GM23338 (cell line): Measurements from ENCODE around the gene PPP6R3. TPM values are rescaled to one million over a fixed set of nuclear protein-coding genes. Genes with fewer than 3 reads are reported as not detected.
A peak's percentile ranks its signal among the peaks of the same experiment; 100 is the strongest.

Source experiments
- ATAC-seq: fragments of 200-7000 bp; cut with Tn5 transposase; 3 replicates; pipeline ENCODE4 v1.9.1; 2020
- DNase-seq: peaks from one replicate; pipeline ENCODE4 v3.0.0-alpha.2; 2015; ENCODE audit warnings: low spot score
- H2AFZ ChIP-seq: fragments of 200-600 bp; sonication (generic); 2 replicates; pipeline ENCODE4 v1.8.0; 2016; ENCODE audit warnings: antibody characterized with exemption, mild to moderate bottlenecking, moderate library complexity
- H3F3A ChIP-seq: fragments of 200-600 bp; sonication (generic); replicated peaks from 2 replicates; pipeline ENCODE4 v1.8.0; 2017; ENCODE audit warnings: antibody characterized with exemption, mixed run types, low read depth
- H3K27ac ChIP-seq: fragments of 200-600 bp; sonication (generic); 2 replicates; pipeline ENCODE4 v1.6.1; 2016; ENCODE audit warnings: low read depth
- H3K27me3 ChIP-seq: fragments of 200-600 bp; sonication (generic); 2 replicates; pipeline ENCODE4 v1.8.0; 2016; ENCODE audit warnings: mild to moderate bottlenecking, mixed run types, moderate library complexity; ENCODE audit not compliant: insufficient read depth
- H3K36me3 ChIP-seq: fragments of 200-600 bp; sonication (generic); 2 replicates; pipeline ENCODE4 v1.8.0; 2016; ENCODE audit warnings: mild to moderate bottlenecking; ENCODE audit not compliant: insufficient read depth
- H3K4me1 ChIP-seq: fragments of 200-600 bp; sonication (generic); 2 replicates; pipeline ENCODE4 v1.8.0; 2016; ENCODE audit warnings: mild to moderate bottlenecking, moderate library complexity; ENCODE audit not compliant: insufficient read depth
- H3K4me2 ChIP-seq: fragments of 200-600 bp; sonication (generic); 2 replicates; pipeline ENCODE4 v1.7.1; 2017; ENCODE audit warnings: mixed run types
- H3K4me3 ChIP-seq: fragments of 200-600 bp; sonication (generic); 2 replicates; pipeline ENCODE4 v1.6.1; 2016; ENCODE audit warnings: mixed run types
- H3K79me2 ChIP-seq: fragments of 200-600 bp; sonication (generic); replicated peaks from 2 replicates; pipeline ENCODE4 v1.8.0; 2017; ENCODE audit warnings: mild to moderate bottlenecking; ENCODE audit not compliant: insufficient read depth
- H3K9me2 ChIP-seq: fragments of 200-600 bp; sonication (generic); 2 replicates; pipeline ENCODE4 v1.8.0; 2017; ENCODE audit not compliant: insufficient read depth
- H4K20me1 ChIP-seq: fragments of 200-600 bp; sonication (generic); replicated peaks from 2 replicates; pipeline ENCODE4 v1.8.0; 2017; ENCODE audit warnings: mild to moderate bottlenecking; ENCODE audit not compliant: insufficient read depth
- H3K27ac Mint-ChIP-seq: 2 replicates; pipeline ENCODE4 v1.8.0; 2020; ENCODE audit warnings: inconsistent platforms, mild to moderate bottlenecking, moderate library complexity, mixed read lengths
- H3K27me3 Mint-ChIP-seq: 3 replicates; pipeline ENCODE4 v1.8.0; 2022; ENCODE audit warnings: low read depth, mild to moderate bottlenecking, moderate library complexity, mixed read lengths, inconsistent platforms; ENCODE audit not compliant: insufficient read depth, poor library complexity
- H3K36me3 Mint-ChIP-seq: 3 replicates; pipeline ENCODE4 v1.8.0; 2021; ENCODE audit warnings: low read depth, mild to moderate bottlenecking, inconsistent platforms, moderate library complexity, mixed read lengths
- H3K4me1 Mint-ChIP-seq: 3 replicates; pipeline ENCODE4 v1.8.0; 2020; ENCODE audit warnings: mild to moderate bottlenecking, inconsistent platforms, mixed read lengths
- H3K4me3 Mint-ChIP-seq: 3 replicates; pipeline ENCODE4 v1.8.0; 2021; ENCODE audit warnings: moderate library complexity, mild to moderate bottlenecking, inconsistent platforms, mixed read lengths
- H3K9me3 Mint-ChIP-seq: 3 replicates; pipeline ENCODE4 v1.8.0; 2020; ENCODE audit warnings: moderate library complexity, mild to moderate bottlenecking, inconsistent platforms, mixed read lengths
- CREB1 ChIP-seq: fragments of 250-450 bp; sonication (Bioruptor Pico); IDR thresholded peaks from 2 replicates; pipeline ENCODE4 v1.5.0; 2020; ENCODE audit warnings: low read depth, mild to moderate bottlenecking, moderate library complexity
- EZH2phosphoT487 ChIP-seq: fragments of 200-600 bp; sonication (generic); IDR thresholded peaks from one replicate; pipeline ENCODE4 v1.8.1; 2018; ENCODE audit warnings: antibody characterized with exemption; ENCODE audit not compliant: unreplicated experiment
- JUNB ChIP-seq: IDR thresholded peaks from one replicate; pipeline ENCODE4 v1.6.1; 2016; ENCODE audit warnings: antibody characterized with exemption; ENCODE audit not compliant: unreplicated experiment
- NANOG ChIP-seq: IDR thresholded peaks from 2 replicates; pipeline ENCODE4 v1.6.1; 2016; ENCODE audit warnings: antibody characterized with exemption, borderline replicate concordance
- POLR2AphosphoS5 ChIP-seq: IDR thresholded peaks from 2 replicates; pipeline ENCODE4 v1.6.1; 2016; ENCODE audit warnings: antibody characterized with exemption, low read depth
- STAT1 ChIP-seq: IDR thresholded peaks from one replicate; pipeline ENCODE4 v1.6.1; 2016; ENCODE audit warnings: antibody characterized with exemption; ENCODE audit not compliant: unreplicated experiment
- ZNF114 ChIP-seq: fragments of 250-450 bp; sonication (Bioruptor Pico); IDR thresholded peaks from 2 replicates; pipeline ENCODE4 v1.5.0; 2020; ENCODE audit warnings: mild to moderate bottlenecking, moderate library complexity
- ZNF331 ChIP-seq: fragments of 250-450 bp; sonication (Bioruptor Pico); IDR thresholded peaks from 2 replicates; pipeline ENCODE4 v1.5.0; 2020; ENCODE audit warnings: low read depth, mild to moderate bottlenecking, moderate library complexity
- polyA plus RNA-seq: library from polyadenylated mRNA; unstranded; fragments of >200 nt; fragmentation: Nextera tagmentation; extraction: Ambion mirVana; gene quantifications from 2 replicates; pipeline ENCODE4 v1.2.1, GENCODE V29; 2016
- total RNA-seq: library from RNA; depleted of rRNA; stranded (reverse); fragments of >200 nt; shearing (Covaris generic); gene quantifications from 2 replicates; pipeline ENCODE4 v1.2.3, GENCODE V29; 2014
- TF ChIP-seq, protein P1 (sequence below): fragments of 250-450 bp; sonication (Bioruptor Pico); IDR thresholded peaks from 2 replicates; pipeline ENCODE4 v1.5.0; 2020; ENCODE audit warnings: mild to moderate bottlenecking, moderate library complexity
- TF ChIP-seq, protein P2 (sequence below): IDR thresholded peaks from 2 replicates; pipeline ENCODE4 v1.6.1; 2016; ENCODE audit warnings: antibody characterized with exemption
- TF ChIP-seq, protein P3 (sequence below): IDR thresholded peaks from one replicate; pipeline ENCODE4 v1.6.1; 2018; ENCODE audit warnings: antibody characterized with exemption; ENCODE audit not compliant: unreplicated experiment
- TF ChIP-seq, protein P4 (sequence below), 2 experiments: fragments of 200-600 bp in 1 of 2; sonication (generic) in 1 of 2; conservative IDR thresholded peaks; 2 replicates each; pipeline versions ENCODE4 v1.5.1 to v1.6.1; 2016 to 2017; ENCODE audit warnings: antibody characterized with exemption in 2 of 2, low read depth in 2 of 2, mild to moderate bottlenecking in 2 of 2, moderate library complexity in 1 of 2

PPP6R3 gene
- total and polyA plus RNA-seq, 2 experiments from 2014 or later: 170 to 268 TPM

DNA sequence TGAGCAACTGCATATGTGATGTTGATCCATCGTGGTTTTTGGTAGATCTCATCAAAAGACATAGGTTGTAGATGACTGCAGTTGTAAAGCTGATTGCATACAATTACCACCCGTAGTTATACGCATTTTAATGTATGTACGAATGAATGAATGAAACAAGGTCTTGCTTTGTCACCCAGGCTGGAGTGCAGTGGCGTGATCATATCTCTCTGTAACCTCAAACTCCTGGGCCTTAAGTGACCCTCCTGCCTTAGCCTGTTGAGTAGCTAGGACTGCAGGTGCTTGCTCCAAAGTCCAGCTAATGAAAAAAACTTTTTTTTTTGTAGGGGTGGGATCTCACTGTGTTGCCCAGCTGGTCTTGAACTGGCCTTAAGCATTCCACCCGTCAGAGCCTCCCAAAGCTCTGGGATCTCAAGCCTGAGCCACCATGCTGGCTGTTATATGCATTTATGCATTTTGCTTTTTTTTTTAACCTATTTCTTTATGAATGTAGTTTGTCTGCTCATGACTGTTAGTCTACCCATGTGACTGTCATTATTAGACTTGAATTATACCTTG lies 53.5 kb downstream of the PPP6R3 start (continued):
- TF ChIP-seq, protein P1, sequence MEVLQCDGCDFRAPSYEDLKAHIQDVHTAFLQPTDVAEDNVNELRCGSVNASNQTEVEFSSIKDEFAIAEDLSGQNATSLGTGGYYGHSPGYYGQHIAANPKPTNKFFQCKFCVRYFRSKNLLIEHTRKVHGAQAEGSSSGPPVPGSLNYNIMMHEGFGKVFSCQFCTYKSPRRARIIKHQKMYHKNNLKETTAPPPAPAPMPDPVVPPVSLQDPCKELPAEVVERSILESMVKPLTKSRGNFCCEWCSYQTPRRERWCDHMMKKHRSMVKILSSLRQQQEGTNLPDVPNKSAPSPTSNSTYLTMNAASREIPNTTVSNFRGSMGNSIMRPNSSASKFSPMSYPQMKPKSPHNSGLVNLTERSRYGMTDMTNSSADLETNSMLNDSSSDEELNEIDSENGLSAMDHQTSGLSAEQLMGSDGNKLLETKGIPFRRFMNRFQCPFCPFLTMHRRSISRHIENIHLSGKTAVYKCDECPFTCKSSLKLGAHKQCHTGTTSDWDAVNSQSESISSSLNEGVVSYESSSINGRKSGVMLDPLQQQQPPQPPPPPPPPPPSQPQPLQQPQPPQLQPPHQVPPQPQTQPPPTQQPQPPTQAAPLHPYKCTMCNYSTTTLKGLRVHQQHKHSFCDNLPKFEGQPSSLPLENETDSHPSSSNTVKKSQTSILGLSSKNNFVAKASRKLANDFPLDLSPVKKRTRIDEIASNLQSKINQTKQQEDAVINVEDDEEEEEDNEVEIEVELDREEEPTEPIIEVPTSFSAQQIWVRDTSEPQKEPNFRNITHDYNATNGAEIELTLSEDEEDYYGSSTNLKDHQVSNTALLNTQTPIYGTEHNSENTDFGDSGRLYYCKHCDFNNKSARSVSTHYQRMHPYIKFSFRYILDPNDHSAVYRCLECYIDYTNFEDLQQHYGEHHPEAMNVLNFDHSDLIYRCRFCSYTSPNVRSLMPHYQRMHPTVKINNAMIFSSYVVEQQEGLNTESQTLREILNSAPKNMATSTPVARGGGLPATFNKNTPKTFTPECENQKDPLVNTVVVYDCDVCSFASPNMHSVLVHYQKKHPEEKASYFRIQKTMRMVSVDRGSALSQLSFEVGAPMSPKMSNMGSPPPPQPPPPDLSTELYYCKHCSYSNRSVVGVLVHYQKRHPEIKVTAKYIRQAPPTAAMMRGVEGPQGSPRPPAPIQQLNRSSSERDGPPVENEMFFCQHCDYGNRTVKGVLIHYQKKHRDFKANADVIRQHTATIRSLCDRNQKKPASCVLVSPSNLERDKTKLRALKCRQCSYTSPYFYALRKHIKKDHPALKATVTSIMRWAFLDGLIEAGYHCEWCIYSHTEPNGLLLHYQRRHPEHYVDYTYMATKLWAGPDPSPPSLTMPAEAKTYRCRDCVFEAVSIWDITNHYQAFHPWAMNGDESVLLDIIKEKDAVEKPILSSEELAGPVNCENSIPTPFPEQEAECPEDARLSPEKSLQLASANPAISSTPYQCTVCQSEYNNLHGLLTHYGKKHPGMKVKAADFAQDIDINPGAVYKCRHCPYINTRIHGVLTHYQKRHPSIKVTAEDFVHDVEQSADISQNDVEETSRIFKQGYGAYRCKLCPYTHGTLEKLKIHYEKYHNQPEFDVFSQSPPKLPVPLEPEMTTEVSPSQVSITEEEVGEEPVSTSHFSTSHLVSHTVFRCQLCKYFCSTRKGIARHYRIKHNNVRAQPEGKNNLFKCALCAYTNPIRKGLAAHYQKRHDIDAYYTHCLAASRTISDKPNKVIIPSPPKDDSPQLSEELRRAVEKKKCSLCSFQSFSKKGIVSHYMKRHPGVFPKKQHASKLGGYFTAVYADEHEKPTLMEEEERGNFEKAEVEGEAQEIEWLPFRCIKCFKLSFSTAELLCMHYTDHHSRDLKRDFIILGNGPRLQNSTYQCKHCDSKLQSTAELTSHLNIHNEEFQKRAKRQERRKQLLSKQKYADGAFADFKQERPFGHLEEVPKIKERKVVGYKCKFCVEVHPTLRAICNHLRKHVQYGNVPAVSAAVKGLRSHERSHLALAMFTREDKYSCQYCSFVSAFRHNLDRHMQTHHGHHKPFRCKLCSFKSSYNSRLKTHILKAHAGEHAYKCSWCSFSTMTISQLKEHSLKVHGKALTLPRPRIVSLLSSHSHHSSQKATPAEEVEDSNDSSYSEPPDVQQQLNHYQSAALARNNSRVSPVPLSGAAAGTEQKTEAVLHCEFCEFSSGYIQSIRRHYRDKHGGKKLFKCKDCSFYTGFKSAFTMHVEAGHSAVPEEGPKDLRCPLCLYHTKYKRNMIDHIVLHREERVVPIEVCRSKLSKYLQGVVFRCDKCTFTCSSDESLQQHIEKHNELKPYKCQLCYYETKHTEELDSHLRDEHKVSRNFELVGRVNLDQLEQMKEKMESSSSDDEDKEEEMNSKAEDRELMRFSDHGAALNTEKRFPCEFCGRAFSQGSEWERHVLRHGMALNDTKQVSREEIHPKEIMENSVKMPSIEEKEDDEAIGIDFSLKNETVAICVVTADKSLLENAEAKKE: no peak

DNA sequence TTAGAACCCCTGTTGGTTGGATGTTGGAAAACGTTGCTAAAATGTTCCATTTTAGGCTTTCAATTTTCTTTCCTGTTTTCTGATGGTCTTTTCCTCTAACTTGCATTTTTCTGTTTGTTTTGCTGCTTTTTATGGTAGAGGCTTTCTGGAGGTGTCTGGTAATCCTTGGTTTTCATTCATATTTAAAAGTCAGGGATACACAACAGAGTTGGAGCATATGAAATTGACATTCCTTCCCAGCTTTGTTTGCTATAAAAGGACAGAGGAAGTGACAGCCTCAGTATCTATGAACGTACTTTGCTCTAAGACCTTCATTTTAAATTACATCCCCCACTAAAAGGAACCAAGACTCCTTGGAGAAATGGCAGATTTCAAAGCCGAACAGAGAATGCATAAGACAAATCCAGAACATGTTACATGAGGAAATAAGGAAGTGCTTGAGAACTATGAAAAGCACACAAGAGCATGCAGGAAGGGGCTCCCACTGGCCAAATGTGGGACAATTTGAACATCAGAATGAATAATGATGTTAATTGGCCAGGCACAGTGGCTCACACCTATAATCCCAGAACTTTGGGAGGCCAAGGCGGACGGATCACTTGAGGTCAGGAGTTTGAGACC lies 56.7 kb downstream of the PPP6R3 start:
- no peaks in the 10 kb centered on the region for H3K9me3 Mint-ChIP-seq
- no peak overlapping the region for H2AFZ ChIP-seq
- ATAC-seq: no peak
- H3K9me2 ChIP-seq: no peaks in the 10 kb centered on the region
- 0 out of 2 replicates have a peak overlapping the region, but pooled peaks have one; percentile 4 for H3K27ac Mint-ChIP-seq
- H4K20me1 ChIP-seq: peaks cover 70% of the 10 kb centered on the region
- peaks cover 98% of the 10 kb centered on the region for H3K79me2 ChIP-seq
- H3K4me1 ChIP-seq: peaks cover 10% of the 10 kb centered on the region
- H3K36me3 Mint-ChIP-seq: peaks cover 62% of the 10 kb centered on the region
- DNase-seq: no peak
- H3K4me3 ChIP-seq: no peak overlapping the region
- 0 out of 2 replicates have a peak overlapping the region, but pooled peaks have one; percentile 40 for H3K27ac ChIP-seq
- no peaks in the 10 kb centered on the region for H3F3A ChIP-seq
- peaks cover 17% of the 10 kb centered on the region for H3K4me1 Mint-ChIP-seq
- H3K36me3 ChIP-seq: peaks cover 6% of the 10 kb centered on the region
- H3K4me3 Mint-ChIP-seq: no peak overlapping the region
- H3K27me3 Mint-ChIP-seq: peaks cover 2% of the 10 kb centered on the region
- no peak overlapping the region for H3K4me2 ChIP-seq
- no peaks in the 10 kb centered on the region for H3K27me3 ChIP-seq
- TF ChIP-seq ZNF114 (CRISPR knock-in tag): no peak
- TF ChIP-seq NANOG: no peak
- TF ChIP-seq, protein P2, sequence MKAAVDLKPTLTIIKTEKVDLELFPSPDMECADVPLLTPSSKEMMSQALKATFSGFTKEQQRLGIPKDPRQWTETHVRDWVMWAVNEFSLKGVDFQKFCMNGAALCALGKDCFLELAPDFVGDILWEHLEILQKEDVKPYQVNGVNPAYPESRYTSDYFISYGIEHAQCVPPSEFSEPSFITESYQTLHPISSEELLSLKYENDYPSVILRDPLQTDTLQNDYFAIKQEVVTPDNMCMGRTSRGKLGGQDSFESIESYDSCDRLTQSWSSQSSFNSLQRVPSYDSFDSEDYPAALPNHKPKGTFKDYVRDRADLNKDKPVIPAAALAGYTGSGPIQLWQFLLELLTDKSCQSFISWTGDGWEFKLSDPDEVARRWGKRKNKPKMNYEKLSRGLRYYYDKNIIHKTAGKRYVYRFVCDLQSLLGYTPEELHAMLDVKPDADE: no peak
- TF ChIP-seq STAT1: no peak
- no peak for TF ChIP-seq JUNB
- no peak for TF ChIP-seq CREB1 (CRISPR knock-in tag)
- TF ChIP-seq ZNF331: no peak
- TF ChIP-seq EZH2phosphoT487: no peak
- TF ChIP-seq, protein P3, sequence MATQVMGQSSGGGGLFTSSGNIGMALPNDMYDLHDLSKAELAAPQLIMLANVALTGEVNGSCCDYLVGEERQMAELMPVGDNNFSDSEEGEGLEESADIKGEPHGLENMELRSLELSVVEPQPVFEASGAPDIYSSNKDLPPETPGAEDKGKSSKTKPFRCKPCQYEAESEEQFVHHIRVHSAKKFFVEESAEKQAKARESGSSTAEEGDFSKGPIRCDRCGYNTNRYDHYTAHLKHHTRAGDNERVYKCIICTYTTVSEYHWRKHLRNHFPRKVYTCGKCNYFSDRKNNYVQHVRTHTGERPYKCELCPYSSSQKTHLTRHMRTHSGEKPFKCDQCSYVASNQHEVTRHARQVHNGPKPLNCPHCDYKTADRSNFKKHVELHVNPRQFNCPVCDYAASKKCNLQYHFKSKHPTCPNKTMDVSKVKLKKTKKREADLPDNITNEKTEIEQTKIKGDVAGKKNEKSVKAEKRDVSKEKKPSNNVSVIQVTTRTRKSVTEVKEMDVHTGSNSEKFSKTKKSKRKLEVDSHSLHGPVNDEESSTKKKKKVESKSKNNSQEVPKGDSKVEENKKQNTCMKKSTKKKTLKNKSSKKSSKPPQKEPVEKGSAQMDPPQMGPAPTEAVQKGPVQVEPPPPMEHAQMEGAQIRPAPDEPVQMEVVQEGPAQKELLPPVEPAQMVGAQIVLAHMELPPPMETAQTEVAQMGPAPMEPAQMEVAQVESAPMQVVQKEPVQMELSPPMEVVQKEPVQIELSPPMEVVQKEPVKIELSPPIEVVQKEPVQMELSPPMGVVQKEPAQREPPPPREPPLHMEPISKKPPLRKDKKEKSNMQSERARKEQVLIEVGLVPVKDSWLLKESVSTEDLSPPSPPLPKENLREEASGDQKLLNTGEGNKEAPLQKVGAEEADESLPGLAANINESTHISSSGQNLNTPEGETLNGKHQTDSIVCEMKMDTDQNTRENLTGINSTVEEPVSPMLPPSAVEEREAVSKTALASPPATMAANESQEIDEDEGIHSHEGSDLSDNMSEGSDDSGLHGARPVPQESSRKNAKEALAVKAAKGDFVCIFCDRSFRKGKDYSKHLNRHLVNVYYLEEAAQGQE: no peak
- TF ChIP-seq POLR2AphosphoS5: no peak
- TF ChIP-seq, protein P4, sequence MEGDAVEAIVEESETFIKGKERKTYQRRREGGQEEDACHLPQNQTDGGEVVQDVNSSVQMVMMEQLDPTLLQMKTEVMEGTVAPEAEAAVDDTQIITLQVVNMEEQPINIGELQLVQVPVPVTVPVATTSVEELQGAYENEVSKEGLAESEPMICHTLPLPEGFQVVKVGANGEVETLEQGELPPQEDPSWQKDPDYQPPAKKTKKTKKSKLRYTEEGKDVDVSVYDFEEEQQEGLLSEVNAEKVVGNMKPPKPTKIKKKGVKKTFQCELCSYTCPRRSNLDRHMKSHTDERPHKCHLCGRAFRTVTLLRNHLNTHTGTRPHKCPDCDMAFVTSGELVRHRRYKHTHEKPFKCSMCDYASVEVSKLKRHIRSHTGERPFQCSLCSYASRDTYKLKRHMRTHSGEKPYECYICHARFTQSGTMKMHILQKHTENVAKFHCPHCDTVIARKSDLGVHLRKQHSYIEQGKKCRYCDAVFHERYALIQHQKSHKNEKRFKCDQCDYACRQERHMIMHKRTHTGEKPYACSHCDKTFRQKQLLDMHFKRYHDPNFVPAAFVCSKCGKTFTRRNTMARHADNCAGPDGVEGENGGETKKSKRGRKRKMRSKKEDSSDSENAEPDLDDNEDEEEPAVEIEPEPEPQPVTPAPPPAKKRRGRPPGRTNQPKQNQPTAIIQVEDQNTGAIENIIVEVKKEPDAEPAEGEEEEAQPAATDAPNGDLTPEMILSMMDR (conservative IDR thresholded peaks at IDR 0.05; ENCODE audit: low read depth in 2 of 2): no peak
